Hypothalamus (tissue), 51 donors: ENCODE measurements around the gene HTN3.
"Not testable (repeated sequence)": the region's sequence is repeated elsewhere in the genome, so short reads cannot be mapped to it uniquely, and the experiment has no call there.

Source experiments
- DNase-seq, 51 donors: peaks; one replicate each; lab custom pipeline; 2025; lab: John Stamatoyannopoulos, UW

The HTN3 gene

DNA sequence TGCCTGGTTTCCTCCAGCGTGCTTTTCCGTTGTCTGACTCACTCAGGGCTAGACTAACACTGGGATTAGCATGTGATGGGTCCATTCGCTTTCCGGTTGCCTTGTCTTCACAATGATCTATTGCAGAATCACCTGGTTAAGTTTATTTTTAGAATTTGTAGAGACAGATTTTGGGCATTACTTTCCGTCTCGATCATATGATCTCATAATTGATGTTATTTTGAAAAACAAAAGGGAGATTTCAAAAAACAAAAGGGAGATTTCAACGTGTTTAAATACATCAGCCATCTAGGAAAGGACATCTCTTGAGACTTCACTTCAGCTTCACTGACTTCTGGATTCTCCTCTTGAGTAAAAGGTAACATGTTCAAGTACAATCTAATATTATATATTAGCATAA, at the start of gene HTN3:
HTN3 (plus strand) TSS at position 301 of the 400 bp plus-strand sequence. CDS start 2,282 bp downstream, outside the sequence.
- DNase-seq = not testable (repeated sequence)

GRCh38 chr4:69984030-69984443, 44.2 kb upstream of the HTN3 start:
- DNase-seq = peak in 2 of 51 donors; percentile 1 to 2

DNA sequence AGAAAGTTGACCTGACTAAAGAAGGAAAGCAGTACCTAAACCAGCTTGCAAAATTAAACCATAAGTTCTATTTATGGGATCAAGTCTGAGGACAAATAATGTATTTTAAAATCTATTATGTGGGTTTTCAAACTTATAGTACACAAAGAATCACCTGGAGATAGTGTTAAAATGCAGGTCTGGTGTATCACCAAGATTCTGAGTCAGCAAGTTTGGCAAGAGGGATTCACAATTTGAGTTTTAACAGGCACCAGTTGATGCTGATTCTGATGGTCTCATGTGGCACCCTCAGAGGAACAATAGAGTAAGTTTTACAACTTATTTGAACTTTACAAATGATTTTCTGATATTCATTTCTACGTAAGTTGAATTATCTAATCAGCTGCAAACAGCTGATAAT, 41.6 kb upstream of the HTN3 start:
- no peak for DNase-seq

DNA sequence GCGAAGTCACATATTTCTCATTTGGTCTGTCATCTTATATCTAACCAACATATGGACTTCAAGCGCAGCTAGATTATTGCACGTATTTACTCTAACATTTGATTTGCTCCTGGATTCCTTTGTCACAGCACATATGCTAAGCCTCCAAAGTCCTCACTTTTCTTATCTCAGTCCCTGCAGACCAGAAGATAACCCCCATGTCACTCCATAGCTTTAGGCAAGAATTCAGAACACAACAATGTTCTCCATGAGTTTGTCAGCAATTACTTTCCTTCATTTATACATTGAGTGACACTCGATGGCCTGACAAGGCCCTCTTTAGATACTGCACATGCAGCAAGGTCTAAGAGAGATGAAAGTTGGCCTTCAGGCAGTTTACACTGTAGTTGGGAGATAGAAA, 37.2 kb upstream of the HTN3 start:
- no peak for DNase-seq

DNA sequence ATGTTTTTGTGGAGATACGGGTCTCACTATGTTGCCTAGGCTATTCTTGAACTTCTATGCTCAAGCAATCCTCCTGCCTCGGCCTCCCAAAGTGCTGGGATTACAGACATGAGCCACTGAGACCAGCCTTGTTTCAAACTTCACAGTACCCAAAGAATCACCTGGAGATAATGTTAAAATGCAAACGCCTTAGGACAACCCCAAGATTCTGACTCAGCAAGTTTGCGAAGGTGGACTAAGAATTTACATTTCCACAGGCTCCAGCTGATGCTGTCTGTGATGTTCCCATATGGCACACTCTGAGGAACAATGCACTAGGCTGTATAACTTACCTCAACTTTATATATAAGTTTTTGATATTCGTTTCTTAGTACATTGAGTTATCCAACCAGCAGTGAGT, 33.5 kb upstream of the HTN3 start:
- DNase-seq = no peak

- no peak for DNase-seq
Observed at GRCh38 chr4:69995526-69996016, 32.7 kb upstream of the HTN3 start, which contains the start of gene STATH. Gene STATH (plus strand): TSS chr4:69995966. CDS start chr4:69998438, 2,472 bp downstream.

DNA sequence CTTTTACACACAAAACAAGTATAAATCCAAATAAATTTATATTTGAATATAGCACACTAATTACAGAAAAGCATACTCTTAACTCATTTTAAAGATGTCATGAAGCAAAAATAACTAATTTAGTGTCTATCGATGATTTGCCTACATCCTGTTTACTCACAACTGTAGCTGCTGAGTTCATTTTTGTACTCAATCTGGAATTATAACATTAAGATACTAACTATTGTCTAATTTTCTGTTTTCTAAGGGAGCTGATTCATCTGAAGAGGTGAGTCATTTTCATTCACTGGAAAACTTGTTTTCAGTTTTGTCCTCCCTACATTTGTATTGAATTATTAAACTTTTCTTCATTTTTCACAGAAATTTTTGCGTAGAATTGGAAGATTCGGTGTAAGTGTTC, 28.8 kb upstream of the HTN3 start:
- no peak for DNase-seq

DNA sequence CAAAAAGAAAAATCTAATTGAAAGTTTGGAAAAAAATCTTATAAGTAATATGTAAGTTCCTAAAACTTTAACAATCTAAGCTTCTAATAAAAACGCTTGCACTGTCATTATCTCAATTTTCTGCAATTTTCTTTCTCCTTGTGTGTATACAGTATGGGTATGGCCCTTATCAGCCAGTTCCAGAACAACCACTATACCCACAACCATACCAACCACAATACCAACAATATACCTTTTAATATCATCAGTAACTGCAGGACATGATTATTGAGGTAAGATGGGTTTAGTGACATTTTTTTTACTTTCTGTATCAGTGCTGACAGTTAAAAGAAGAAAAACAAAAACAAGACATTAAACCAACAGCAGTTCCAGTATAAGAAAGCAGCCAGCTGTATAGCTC, 27.5 kb upstream of the HTN3 start:
- no peak for DNase-seq

GRCh38 chr4:70002507-70002906, 25.8 kb upstream of the HTN3 start:
- no peak for DNase-seq

GRCh38 chr4:70008771-70009170, 19.5 kb upstream of the HTN3 start:
- DNase-seq = no peak

GRCh38 chr4:70019006-70019405, 9.3 kb upstream of the HTN3 start:
- DNase-seq = not testable (repeated sequence)

GRCh38 chr4:70023218-70023617, 5.0 kb upstream of the HTN3 start:
- no peak for DNase-seq

DNA sequence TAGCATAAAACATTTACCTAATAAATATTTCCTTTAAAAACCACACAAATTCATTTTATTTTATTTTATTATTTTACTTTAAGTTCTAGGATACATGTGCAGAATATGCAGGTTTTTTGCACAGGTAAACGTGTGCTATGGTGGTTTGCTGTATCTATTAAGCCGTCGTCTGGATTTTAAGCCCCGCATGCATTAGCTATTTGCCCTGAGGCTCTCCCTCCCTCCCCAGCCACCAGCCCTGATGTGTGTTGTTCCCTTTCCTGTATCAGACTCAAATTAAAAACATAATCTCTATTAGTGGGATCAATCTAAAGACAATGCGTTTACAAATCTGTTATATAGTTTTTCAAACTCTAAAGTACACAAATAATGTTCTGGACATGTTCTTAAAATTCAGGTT, 1.2 kb upstream of the HTN3 start:
- no peak for DNase-seq

- DNase-seq = not testable (repeated sequence)
Observed at GRCh38 chr4:70037559-70037958, 9.3 kb downstream of the HTN3 start.

- not testable (repeated sequence) for DNase-seq
Observed at GRCh38 chr4:70039928-70040327, 11.7 kb downstream of the HTN3 start.

GRCh38 chr4:70041652-70042286, 13.5 kb downstream of the HTN3 start:
- DNase-seq = no peak

- not testable (repeated sequence) for DNase-seq
Observed at GRCh38 chr4:70050138-70050537, 21.9 kb downstream of the HTN3 start, which contains the start of gene HTN1. Gene HTN1 (plus strand): TSS chr4:70050438. CDS start chr4:70053077, 2,639 bp downstream.

- DNase-seq = not testable (repeated sequence)
Observed at GRCh38 chr4:70056534-70056933, 28.3 kb downstream of the HTN3 start.

DNA sequence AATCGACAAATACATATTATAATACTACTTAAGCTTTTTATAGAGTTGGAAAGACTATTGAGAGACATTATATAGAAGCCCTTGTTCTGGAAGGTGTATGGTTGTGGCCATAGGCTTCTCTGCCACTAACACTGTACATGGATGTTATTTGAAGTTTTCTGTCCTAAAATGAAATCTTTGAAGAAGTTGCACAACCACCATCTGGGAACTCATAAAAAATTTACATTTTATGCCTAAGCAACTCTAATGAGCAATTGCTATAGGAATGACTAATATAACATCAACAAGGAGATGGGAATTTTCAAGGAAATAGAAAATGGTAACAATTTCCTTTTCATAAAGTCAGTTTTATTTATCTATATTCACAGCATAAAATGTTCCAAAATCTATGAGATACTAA, 29.4 kb downstream of the HTN3 start:
- no peak for DNase-seq

- no peak for DNase-seq
Observed at GRCh38 chr4:70059149-70059548, 30.9 kb downstream of the HTN3 start.

GRCh38 chr4:70062000-70062399, 33.7 kb downstream of the HTN3 start:
- DNase-seq = no peak

DNA sequence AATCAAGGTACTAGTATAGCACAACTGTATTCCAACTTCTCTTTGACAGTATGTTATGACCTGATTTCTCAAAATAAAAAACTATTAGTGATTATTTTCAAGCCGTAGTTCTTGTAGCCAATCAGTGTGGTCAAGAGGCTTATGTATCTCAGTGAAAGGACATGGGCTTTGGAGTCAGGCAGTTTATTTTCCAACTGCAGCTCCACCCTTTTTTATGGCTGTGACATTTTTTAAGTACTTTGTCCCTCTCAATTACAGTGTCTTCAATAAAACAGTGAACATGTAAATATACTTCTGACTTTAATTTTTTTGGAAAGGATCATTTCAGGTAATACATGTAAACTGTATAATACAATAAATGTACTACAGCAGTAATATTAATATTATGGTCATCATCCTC, 51.9 kb downstream of the HTN3 start:
- no peak for DNase-seq
